Measurements from ENCODE around the gene ANKDD1B. TPM values are rescaled to one million over a fixed set of nuclear protein-coding genes. Genes with fewer than 3 reads are reported as not detected.

Gene ANKDD1B
- total and polyA plus RNA-seq, 9 of the 15 experiments (the other 6 are each of a cell fraction or from before 2014, with no cell fraction given): 0.04 to 0.29 (median 0.18) TPM; not detected in 1

GRCh38 chr5:75707911-75708509 is 96.8 kb downstream of the ANKDD1B start (continued):
- TF ChIP-seq SRSF7 (optimal IDR thresholded peaks at IDR 0.05; ENCODE audit: low read depth, low read length) (no peak), BDP1 (IDR thresholded peaks at IDR 0.05; ENCODE audit: insufficient read depth, insufficient read length) (no peak), ZEB2 (IDR thresholded peaks at IDR 0.05) (no peak), CAMTA2 (CRISPR knock-in tag; conservative IDR thresholded peaks at IDR 0.05) (no peak), FOXO4 (CRISPR knock-in tag; IDR thresholded peaks at IDR 0.05) (no peak), C11orf30 (IDR thresholded peaks at IDR 0.05; ENCODE audit: low read depth) (peak; percentile 31; the same call in 1 of the 2 replicates), MAZ (CRISPR knock-in tag; conservative IDR thresholded peaks at IDR 0.05 in 1 of 2, IDR thresholded peaks at IDR 0.05 in 1 of 2) (no peak), ATF6 (CRISPR knock-in tag; IDR thresholded peaks at IDR 0.05) (no peak), DPF2 (IDR thresholded peaks at IDR 0.05) (peak; percentile 61; the same call in 1 of the 2 replicates), PRPF4 (IDR thresholded peaks at IDR 0.05; ENCODE audit: insufficient read depth, low read depth, low read length, poor library complexity, severe bottlenecking) (no peak), DNMT1 (IDR thresholded peaks at IDR 0.05) (no peak), MYBL2 (IDR thresholded peaks at IDR 0.05; ENCODE audit: low read depth) (no peak), MYBL2 (CRISPR knock-in tag; IDR thresholded peaks at IDR 0.05; ENCODE audit: borderline replicate concordance) (no peak), ZNF224 (CRISPR knock-in tag; IDR thresholded peaks at IDR 0.05) (no peak)

Data from K562 (cell line).